Measurements from ENCODE around the gene DPH5. TPM values are rescaled to one million over a fixed set of nuclear protein-coding genes. Genes with fewer than 3 reads are reported as not detected.
"Not testable (repeated sequence)": the region's sequence is repeated elsewhere in the genome, so short reads cannot be mapped to it uniquely, and the experiment has no call there.

The DPH5 gene
- polyA plus RNA-seq (2013, experiment 1 of 2), result 42.6 TPM
- polyA plus RNA-seq (2013, experiment 2 of 2), result 50.4 TPM

GRCh38 chr1:101025657-101026429 lies at the start of gene DPH5:
Gene DPH5 (minus strand): TSS chr1:101025784. CDS start chr1:101025443, 341 bp downstream.
- peak within 1 kb of the TSS; percentile 82 for H3K27ac ChIP-seq (ENCODE audit: low read depth, low read length)
- WGBS, result under 1% methylated on average over 36 of the region's 37 CpGs
- H3K36me3 ChIP-seq (ENCODE audit: insufficient read depth, low read length), result peaks cover 33% of the 10 kb centered on the region
- H3K4me3 ChIP-seq (ENCODE audit: low read length), result peak within 1 kb of the TSS; percentile 84
- H3K27me3 ChIP-seq (ENCODE audit: insufficient read depth, low read length), result no peaks in the 10 kb centered on the region
- peaks cover 13% of the 10 kb centered on the region for H3K4me1 ChIP-seq (ENCODE audit: insufficient read depth, low read length)
- peak within 1 kb of the TSS; percentile 98 for H3K9ac ChIP-seq (ENCODE audit: low read depth, low read length)
- no peaks in the 10 kb centered on the region for H3K9me3 ChIP-seq (ENCODE audit: insufficient read depth, low read depth, low read length)

- Histone ChIP-seq H3K27ac (ENCODE audit: low read depth, low read length) (no peak overlapping the region), H3K36me3 (ENCODE audit: insufficient read depth, low read length) (no peaks in the 10 kb centered on the region), H3K27me3 (ENCODE audit: insufficient read depth, low read length) (no peaks in the 10 kb centered on the region), H3K9me3 (ENCODE audit: insufficient read depth, low read depth, low read length) (no peaks in the 10 kb centered on the region), H3K4me1 (ENCODE audit: insufficient read depth, low read length) (peaks cover 16% of the 10 kb centered on the region), H3K4me3 (ENCODE audit: low read length) (no peak overlapping the region), H3K9ac (ENCODE audit: low read depth, low read length) (no peak overlapping the region)
- WGBS, result 94% methylated on average over 2 of the region's 2 CpGs
Measured at GRCh38 chr1:101073836-101074235, 48.3 kb upstream of the DPH5 start.

GRCh38 chr1:101071470-101071891 lies 45.9 kb upstream of the DPH5 start:
- H3K27ac ChIP-seq (ENCODE audit: low read depth, low read length), result no peak overlapping the region
- WGBS, result 100% methylated on average over 1 of the region's 1 CpG
- H3K36me3 ChIP-seq (ENCODE audit: insufficient read depth, low read length), result no peaks in the 10 kb centered on the region
- no peaks in the 10 kb centered on the region for H3K9me3 ChIP-seq (ENCODE audit: insufficient read depth, low read depth, low read length)
- no peak overlapping the region for H3K4me3 ChIP-seq (ENCODE audit: low read length)
- peaks cover 16% of the 10 kb centered on the region for H3K4me1 ChIP-seq (ENCODE audit: insufficient read depth, low read length)
- H3K9ac ChIP-seq (ENCODE audit: low read depth, low read length), result no peak overlapping the region
- H3K27me3 ChIP-seq (ENCODE audit: insufficient read depth, low read length), result no peaks in the 10 kb centered on the region

- no peak overlapping the region for H3K27ac ChIP-seq (ENCODE audit: low read depth, low read length)
- no peak overlapping the region for H3K4me3 ChIP-seq (ENCODE audit: low read length)
- no peaks in the 10 kb centered on the region for H3K9me3 ChIP-seq (ENCODE audit: insufficient read depth, low read depth, low read length)
- no peaks in the 10 kb centered on the region for H3K27me3 ChIP-seq (ENCODE audit: insufficient read depth, low read length)
- 40% methylated on average over 3 of the region's 4 CpGs for WGBS
- peaks cover 16% of the 10 kb centered on the region for H3K4me1 ChIP-seq (ENCODE audit: insufficient read depth, low read length)
- no peak overlapping the region for H3K9ac ChIP-seq (ENCODE audit: low read depth, low read length)
- H3K36me3 ChIP-seq (ENCODE audit: insufficient read depth, low read length), result no peaks in the 10 kb centered on the region
Measured at GRCh38 chr1:101069158-101069557, 43.6 kb upstream of the DPH5 start.

DNA sequence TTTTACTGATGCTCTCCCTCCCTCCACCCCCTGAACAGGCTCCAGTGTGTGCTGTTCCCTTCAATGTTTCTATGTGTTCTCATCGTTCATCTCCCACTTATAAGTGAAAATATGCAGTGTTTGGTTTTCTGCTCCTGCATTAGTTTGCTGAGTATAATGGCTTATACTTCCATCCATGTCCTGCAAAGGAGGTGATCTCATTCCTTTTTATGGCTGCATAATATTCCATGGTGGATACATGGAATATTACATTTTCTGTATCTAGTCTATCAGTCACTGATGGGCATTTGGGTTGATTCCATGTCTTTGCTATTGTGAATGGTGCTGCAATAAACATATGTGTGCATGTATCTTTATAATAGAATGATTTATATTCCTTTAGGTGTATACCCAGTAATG lies 41.4 kb upstream of the DPH5 start:
- WGBS, result 100% methylated on average over 1 of the region's 1 CpG
- H3K9me3 ChIP-seq (ENCODE audit: insufficient read depth, low read depth, low read length); H3K9ac ChIP-seq (ENCODE audit: low read depth, low read length); H3K27ac ChIP-seq (ENCODE audit: low read depth, low read length); H3K27me3 ChIP-seq (ENCODE audit: insufficient read depth, low read length); H3K4me3 ChIP-seq (ENCODE audit: low read length); H3K36me3 ChIP-seq (ENCODE audit: insufficient read depth, low read length): not testable (repeated sequence)
- H3K4me1 ChIP-seq (ENCODE audit: insufficient read depth, low read length), result peaks cover 16% of the 10 kb centered on the region

DNA sequence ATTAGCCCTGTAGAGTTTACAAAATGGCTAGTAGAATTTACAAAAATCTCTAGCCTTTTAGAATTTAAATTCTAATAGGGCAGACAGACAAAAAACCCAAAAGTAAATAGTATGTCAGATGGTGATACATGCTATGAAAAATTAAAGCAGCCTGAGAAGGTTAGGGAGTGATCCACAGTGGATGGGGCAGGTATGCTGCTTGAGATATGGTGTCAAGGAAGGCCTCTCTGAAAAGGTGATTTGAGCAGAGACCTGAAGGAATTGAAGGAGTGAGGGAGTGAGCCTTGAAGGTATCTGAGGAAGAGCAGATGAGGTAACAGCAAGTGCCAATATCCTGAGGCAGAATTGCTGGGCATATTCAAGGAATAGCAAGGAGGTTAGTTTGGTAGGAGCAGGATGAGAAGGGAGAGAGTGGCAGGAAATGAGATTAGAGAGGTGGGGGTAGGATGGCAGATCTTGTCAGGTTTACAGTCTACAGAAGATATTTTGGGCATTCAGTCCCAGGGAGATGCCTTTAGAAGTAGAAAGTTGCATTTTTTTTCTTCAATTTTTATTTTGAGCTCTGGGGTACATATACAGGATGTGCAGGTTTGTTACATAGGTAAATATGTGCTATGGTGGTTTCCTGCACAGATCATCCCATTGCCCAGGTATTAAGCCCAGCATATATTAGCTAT lies 40.8 kb upstream of the DPH5 start:
- H3K9me3 ChIP-seq (ENCODE audit: insufficient read depth, low read depth, low read length), result no peaks in the 10 kb centered on the region
- no peaks in the 10 kb centered on the region for H3K27me3 ChIP-seq (ENCODE audit: insufficient read depth, low read length)
- no peak overlapping the region for H3K9ac ChIP-seq (ENCODE audit: low read depth, low read length)
- no peaks in the 10 kb centered on the region for H3K36me3 ChIP-seq (ENCODE audit: insufficient read depth, low read length)
- no peak overlapping the region for H3K4me3 ChIP-seq (ENCODE audit: low read length)
- H3K27ac ChIP-seq (ENCODE audit: low read depth, low read length), result no peak overlapping the region
- H3K4me1 ChIP-seq (ENCODE audit: insufficient read depth, low read length), result peaks cover 16% of the 10 kb centered on the region

- Histone ChIP-seq H3K9ac (ENCODE audit: low read depth, low read length) (no peak overlapping the region), H3K4me1 (ENCODE audit: insufficient read depth, low read length) (peaks cover 16% of the 10 kb centered on the region), H3K27ac (ENCODE audit: low read depth, low read length) (no peak overlapping the region), H3K36me3 (ENCODE audit: insufficient read depth, low read length) (no peaks in the 10 kb centered on the region), H3K9me3 (ENCODE audit: insufficient read depth, low read depth, low read length) (no peaks in the 10 kb centered on the region), H3K27me3 (ENCODE audit: insufficient read depth, low read length) (no peaks in the 10 kb centered on the region), H3K4me3 (ENCODE audit: low read length) (no peak overlapping the region)
- 94% methylated on average over 1 of the region's 1 CpG for WGBS
Measured at GRCh38 chr1:101065575-101065974, 40.0 kb upstream of the DPH5 start.

DNA sequence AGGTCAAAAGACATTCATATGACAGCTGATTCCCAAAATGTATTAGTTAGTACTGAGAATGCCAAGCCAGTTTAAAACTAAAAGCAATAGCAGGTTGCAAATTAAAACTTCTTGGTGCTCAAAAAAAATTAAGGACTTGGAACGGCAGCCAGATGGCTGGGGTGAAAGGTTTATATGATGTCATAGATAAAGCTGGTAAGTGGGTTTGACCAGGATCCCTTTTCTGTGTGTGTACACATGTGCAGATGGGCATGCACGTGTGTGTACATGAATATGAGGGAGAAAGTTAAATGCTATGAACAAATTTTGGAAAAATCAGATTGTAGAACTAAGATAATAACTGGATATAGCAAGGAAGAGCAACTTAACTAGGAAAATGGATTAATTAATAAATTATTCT lies 39.1 kb upstream of the DPH5 start:
- H3K9me3 ChIP-seq (ENCODE audit: insufficient read depth, low read depth, low read length), result no peaks in the 10 kb centered on the region
- H3K4me3 ChIP-seq (ENCODE audit: low read length), result no peak overlapping the region
- 92% methylated on average over 2 of the region's 2 CpGs for WGBS

DNA sequence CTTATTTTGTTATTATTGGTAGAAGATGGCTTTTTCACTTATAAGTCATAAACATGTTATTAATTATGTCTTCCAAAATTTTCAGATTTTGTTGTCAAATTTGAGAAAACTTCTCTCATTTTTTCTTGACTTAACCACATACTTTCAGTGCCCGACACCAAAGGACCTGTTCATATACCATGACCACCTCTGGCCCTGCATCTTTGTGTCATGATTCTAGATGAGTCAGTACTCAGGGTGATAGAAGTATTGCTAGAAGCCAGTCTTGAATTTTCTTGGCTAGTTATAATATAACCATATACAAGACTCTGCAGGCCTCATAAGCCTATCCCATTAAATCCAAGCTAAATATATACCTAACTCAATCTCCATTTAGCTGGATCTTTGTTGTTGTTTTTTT lies 35.4 kb upstream of the DPH5 start:
- 100% methylated on average over 1 of the region's 1 CpG for WGBS
- no peak overlapping the region for H3K4me3 ChIP-seq (ENCODE audit: low read length)
- no peak overlapping the region for H3K9ac ChIP-seq (ENCODE audit: low read depth, low read length)
- no peaks in the 10 kb centered on the region for H3K9me3 ChIP-seq (ENCODE audit: insufficient read depth, low read depth, low read length)
- no peaks in the 10 kb centered on the region for H3K4me1 ChIP-seq (ENCODE audit: insufficient read depth, low read length)
- no peak overlapping the region for H3K27ac ChIP-seq (ENCODE audit: low read depth, low read length)
- no peaks in the 10 kb centered on the region for H3K27me3 ChIP-seq (ENCODE audit: insufficient read depth, low read length)
- H3K36me3 ChIP-seq (ENCODE audit: insufficient read depth, low read length), result no peaks in the 10 kb centered on the region

More for the DNA sequence above, 39.1 kb upstream of the DPH5 start:
- H3K4me1 ChIP-seq (ENCODE audit: insufficient read depth, low read length), result peaks cover 8% of the 10 kb centered on the region
- no peaks in the 10 kb centered on the region for H3K27me3 ChIP-seq (ENCODE audit: insufficient read depth, low read length)
- no peaks in the 10 kb centered on the region for H3K36me3 ChIP-seq (ENCODE audit: insufficient read depth, low read length)
- no peak overlapping the region for H3K27ac ChIP-seq (ENCODE audit: low read depth, low read length)
- H3K9ac ChIP-seq (ENCODE audit: low read depth, low read length), result no peak overlapping the region

DNA sequence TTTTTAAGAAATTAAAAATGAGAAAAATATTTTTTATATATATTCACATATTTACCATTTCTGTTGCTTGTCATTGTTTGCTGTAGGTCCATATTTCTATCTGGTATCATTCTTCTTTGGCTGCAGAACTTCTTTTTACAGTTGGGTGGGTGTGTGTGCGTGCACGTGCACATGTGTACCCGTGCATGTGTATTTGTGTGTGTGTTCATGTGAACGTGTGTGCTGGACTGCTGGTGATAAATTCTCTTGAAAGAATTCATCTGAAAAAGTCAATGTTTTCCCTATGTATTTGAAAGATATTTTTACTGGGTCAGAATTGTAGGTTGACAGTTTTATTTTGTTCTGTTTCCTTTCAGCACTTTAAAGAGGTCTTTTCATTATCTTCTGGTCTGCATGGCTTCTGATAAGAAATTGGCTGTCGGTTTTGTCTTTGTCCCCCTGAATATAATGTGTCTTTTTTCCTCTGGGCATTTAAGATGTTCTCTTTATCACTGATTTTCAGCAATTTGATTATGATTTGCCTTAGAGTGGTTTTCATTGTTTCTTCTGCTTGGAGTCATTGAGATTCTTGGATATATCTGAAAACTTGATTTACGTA lies 34.5 kb upstream of the DPH5 start:
- H3K27ac ChIP-seq (ENCODE audit: low read depth, low read length), result no peak overlapping the region
- WGBS, result 96% methylated on average over 6 of the region's 6 CpGs
- no peak overlapping the region for H3K9ac ChIP-seq (ENCODE audit: low read depth, low read length)
- no peaks in the 10 kb centered on the region for H3K4me1 ChIP-seq (ENCODE audit: insufficient read depth, low read length)
- H3K4me3 ChIP-seq (ENCODE audit: low read length), result no peak overlapping the region
- no peaks in the 10 kb centered on the region for H3K27me3 ChIP-seq (ENCODE audit: insufficient read depth, low read length)
- no peaks in the 10 kb centered on the region for H3K36me3 ChIP-seq (ENCODE audit: insufficient read depth, low read length)
- H3K9me3 ChIP-seq (ENCODE audit: insufficient read depth, low read depth, low read length), result no peaks in the 10 kb centered on the region

GRCh38 chr1:101055623-101056022 lies 30.0 kb upstream of the DPH5 start:
- Histone ChIP-seq H3K4me3 (ENCODE audit: low read length) (no peak overlapping the region), H3K9me3 (ENCODE audit: insufficient read depth, low read depth, low read length) (no peaks in the 10 kb centered on the region), H3K4me1 (ENCODE audit: insufficient read depth, low read length) (no peaks in the 10 kb centered on the region), H3K36me3 (ENCODE audit: insufficient read depth, low read length) (no peaks in the 10 kb centered on the region), H3K27ac (ENCODE audit: low read depth, low read length) (no peak overlapping the region), H3K9ac (ENCODE audit: low read depth, low read length) (no peak overlapping the region), H3K27me3 (ENCODE audit: insufficient read depth, low read length) (no peaks in the 10 kb centered on the region)
